HEK293 (cell line): Measurements from ENCODE around the gene MAML3.
A peak's percentile ranks its signal among the peaks of the same experiment; 100 is the strongest.

ENCODE experiments used
- HOXA7 ChIP-seq: sonication (generic); formaldehyde crosslinking; IDR thresholded peaks from 2 replicates; pipeline ENCODE4 v1.8.1; 2022; ENCODE audit warnings: missing genetic modification reagents, borderline replicate concordance
- YY1 ChIP-seq: fragments of 450-650 bp; formaldehyde crosslinking; IDR thresholded peaks from 2 replicates; pipeline ENCODE4 v1.5.1; 2018; ENCODE audit warnings: missing biosample characterization, missing genetic modification characterization
- ZBTB20 ChIP-seq: fragments of 450-650 bp; formaldehyde crosslinking; IDR thresholded peaks from 2 replicates; pipeline ENCODE4 v1.5.1; 2016; ENCODE audit warnings: missing biosample characterization, missing genetic modification characterization
- ZBTB8A ChIP-seq: fragments of 450-650 bp; formaldehyde crosslinking; IDR thresholded peaks from 2 replicates; pipeline ENCODE4 v1.5.1; 2016; ENCODE audit warnings: missing biosample characterization, missing genetic modification characterization
- ZFP69B ChIP-seq: fragments of 450-650 bp; formaldehyde crosslinking; IDR thresholded peaks from 2 replicates; pipeline ENCODE4 v1.5.1; 2016; ENCODE audit warnings: missing biosample characterization, missing genetic modification characterization
- ZNF155 ChIP-seq: fragments of 450-650 bp; formaldehyde crosslinking; IDR thresholded peaks from 2 replicates; pipeline ENCODE4 v1.5.1; 2016; ENCODE audit warnings: missing biosample characterization, missing genetic modification characterization
- ZNF16 ChIP-seq: fragments of 450-650 bp; formaldehyde crosslinking; IDR thresholded peaks from 2 replicates; pipeline ENCODE4 v1.5.1; 2016; ENCODE audit warnings: low read depth, missing biosample characterization, missing genetic modification characterization
- ZNF292 ChIP-seq: fragments of 450-650 bp; formaldehyde crosslinking; IDR thresholded peaks from 2 replicates; pipeline ENCODE4 v1.5.1; 2016; ENCODE audit warnings: low read depth, missing biosample characterization, missing genetic modification characterization, borderline replicate concordance
- ZNF302 ChIP-seq: fragments of 450-650 bp; formaldehyde crosslinking; IDR thresholded peaks from 2 replicates; pipeline ENCODE4 v1.5.1; 2016; ENCODE audit warnings: missing biosample characterization, missing genetic modification characterization, low read depth
- ZNF423 ChIP-seq: fragments of 450-650 bp; formaldehyde crosslinking; IDR thresholded peaks from 2 replicates; pipeline ENCODE4 v1.5.1; 2016; ENCODE audit warnings: missing biosample characterization, missing genetic modification characterization
- ZNF433 ChIP-seq: fragments of 450-650 bp; formaldehyde crosslinking; IDR thresholded peaks from 2 replicates; pipeline ENCODE4 v1.5.1; 2016; ENCODE audit warnings: missing biosample characterization, missing genetic modification characterization, low read depth
- ZNF560 ChIP-seq: fragments of 450-650 bp; formaldehyde crosslinking; IDR thresholded peaks from 2 replicates; pipeline ENCODE4 v1.5.1; 2017; ENCODE audit warnings: missing biosample characterization, missing genetic modification characterization, borderline replicate concordance
- ZNF626 ChIP-seq: fragments of 450-650 bp; sonication (Bioruptor Pico); formaldehyde crosslinking; IDR thresholded peaks from 2 replicates; pipeline ENCODE4 v1.5.1; 2018; ENCODE audit warnings: missing biosample characterization, missing genetic modification characterization, inconsistent platforms
- ZNF777 ChIP-seq: fragments of 450-650 bp; formaldehyde crosslinking; IDR thresholded peaks from 2 replicates; pipeline ENCODE4 v1.5.1; 2017; ENCODE audit warnings: missing biosample characterization, missing genetic modification characterization, borderline replicate concordance
- TF ChIP-seq, protein P1 (sequence below): fragments of 450-650 bp; formaldehyde crosslinking; IDR thresholded peaks from 2 replicates; pipeline ENCODE4 v1.5.1; 2016; ENCODE audit warnings: missing biosample characterization, missing genetic modification characterization
- TF ChIP-seq, protein P2 (sequence below): fragments of 450-650 bp; formaldehyde crosslinking; IDR thresholded peaks from 2 replicates; pipeline ENCODE4 v1.5.1; 2016; ENCODE audit warnings: missing biosample characterization, missing genetic modification characterization, borderline replicate concordance
- TF ChIP-seq, protein P3 (sequence below): fragments of 450-650 bp; formaldehyde crosslinking; IDR thresholded peaks from 2 replicates; pipeline ENCODE4 v1.5.1; 2016; ENCODE audit warnings: missing biosample characterization, missing genetic modification characterization
- TF ChIP-seq, protein P4 (sequence below): fragments of 450-650 bp; formaldehyde crosslinking; conservative IDR thresholded peaks from 2 replicates; pipeline ENCODE4 v1.5.1; 2016; ENCODE audit warnings: low read depth, missing biosample characterization, missing genetic modification characterization
- TF ChIP-seq, protein P5 (sequence below): fragments of 450-650 bp; formaldehyde crosslinking; IDR thresholded peaks from 2 replicates; pipeline ENCODE4 v1.5.1; 2016; ENCODE audit warnings: missing biosample characterization, missing genetic modification characterization
- TF ChIP-seq, protein P6 (sequence below): fragments of 450-650 bp; formaldehyde crosslinking; IDR thresholded peaks from 2 replicates; pipeline ENCODE4 v1.5.1; 2016; ENCODE audit warnings: missing biosample characterization, missing genetic modification characterization
- TF ChIP-seq, protein P7 (sequence below): fragments of 450-650 bp; formaldehyde crosslinking; IDR thresholded peaks from 2 replicates; pipeline ENCODE4; 2016; ENCODE audit warnings: missing biosample characterization, missing genetic modification characterization
- TF ChIP-seq, protein P8 (sequence below): fragments of 450-650 bp; formaldehyde crosslinking; IDR thresholded peaks from 2 replicates; pipeline ENCODE4 v1.5.1; 2017; ENCODE audit warnings: missing biosample characterization, mild to moderate bottlenecking, missing genetic modification characterization, moderate library complexity

The MAML3 gene

DNA sequence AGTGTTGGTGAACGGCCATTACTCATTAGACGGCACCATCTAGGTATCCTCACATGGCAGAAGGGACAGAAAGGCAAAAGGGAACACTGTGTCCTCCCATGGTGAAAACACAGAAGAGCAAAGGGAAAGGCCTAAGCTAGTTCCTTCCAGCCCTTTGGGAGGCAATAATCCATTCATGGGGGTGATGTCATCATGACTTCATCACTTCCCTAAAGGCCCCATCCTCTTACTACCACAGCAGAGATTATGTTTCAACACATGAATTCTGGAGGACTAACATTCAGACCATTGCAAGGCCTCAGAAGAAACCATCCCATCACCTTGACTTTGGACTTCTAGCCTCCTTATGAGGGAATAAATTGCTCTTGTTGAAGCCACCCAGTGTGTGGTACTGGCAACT, 250.1 kb downstream of the MAML3 start (continued):
- TF ChIP-seq ZNF302 (tag by site-specific recombination) (no peak), ZNF433 (no peak), HOXA7 (CRISPR knock-in tag) (no peak), ZNF777 (no peak), ZNF423 (tag by site-specific recombination) (no peak), ZNF155 (tag by site-specific recombination) (no peak), ZNF560 (tag by site-specific recombination) (no peak), ZNF292 (tag by site-specific recombination) (no peak), ZBTB20 (tag by site-specific recombination) (no peak), ZFP69B (tag by site-specific recombination) (peak; percentile 74), ZNF626 (tag by site-specific recombination) (no peak), YY1 (no peak), ZBTB8A (no peak), ZNF16 (tag by site-specific recombination) (no peak)
- TF ChIP-seq, protein P1, sequence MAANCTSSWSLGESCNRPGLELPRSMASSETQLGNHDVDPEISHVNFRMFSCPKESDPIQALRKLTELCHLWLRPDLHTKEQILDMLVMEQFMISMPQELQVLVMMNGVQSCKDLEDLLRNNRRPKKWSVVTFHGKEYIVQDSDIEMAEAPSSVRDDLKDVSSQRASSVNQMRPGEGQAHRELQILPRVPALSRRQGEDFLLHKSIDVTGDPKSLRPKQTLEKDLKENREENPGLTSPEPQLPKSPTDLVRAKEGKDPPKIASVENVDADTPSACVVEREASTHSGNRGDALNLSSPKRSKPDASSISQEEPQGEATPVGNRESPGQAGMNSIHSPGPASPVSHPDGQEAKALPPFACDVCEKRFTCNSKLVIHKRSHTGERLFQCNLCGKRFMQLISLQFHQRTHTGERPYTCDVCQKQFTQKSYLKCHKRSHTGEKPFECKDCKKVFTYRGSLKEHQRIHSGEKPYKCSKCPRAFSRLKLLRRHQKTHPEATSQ (tag by site-specific recombination): no peak
- TF ChIP-seq, protein P2, sequence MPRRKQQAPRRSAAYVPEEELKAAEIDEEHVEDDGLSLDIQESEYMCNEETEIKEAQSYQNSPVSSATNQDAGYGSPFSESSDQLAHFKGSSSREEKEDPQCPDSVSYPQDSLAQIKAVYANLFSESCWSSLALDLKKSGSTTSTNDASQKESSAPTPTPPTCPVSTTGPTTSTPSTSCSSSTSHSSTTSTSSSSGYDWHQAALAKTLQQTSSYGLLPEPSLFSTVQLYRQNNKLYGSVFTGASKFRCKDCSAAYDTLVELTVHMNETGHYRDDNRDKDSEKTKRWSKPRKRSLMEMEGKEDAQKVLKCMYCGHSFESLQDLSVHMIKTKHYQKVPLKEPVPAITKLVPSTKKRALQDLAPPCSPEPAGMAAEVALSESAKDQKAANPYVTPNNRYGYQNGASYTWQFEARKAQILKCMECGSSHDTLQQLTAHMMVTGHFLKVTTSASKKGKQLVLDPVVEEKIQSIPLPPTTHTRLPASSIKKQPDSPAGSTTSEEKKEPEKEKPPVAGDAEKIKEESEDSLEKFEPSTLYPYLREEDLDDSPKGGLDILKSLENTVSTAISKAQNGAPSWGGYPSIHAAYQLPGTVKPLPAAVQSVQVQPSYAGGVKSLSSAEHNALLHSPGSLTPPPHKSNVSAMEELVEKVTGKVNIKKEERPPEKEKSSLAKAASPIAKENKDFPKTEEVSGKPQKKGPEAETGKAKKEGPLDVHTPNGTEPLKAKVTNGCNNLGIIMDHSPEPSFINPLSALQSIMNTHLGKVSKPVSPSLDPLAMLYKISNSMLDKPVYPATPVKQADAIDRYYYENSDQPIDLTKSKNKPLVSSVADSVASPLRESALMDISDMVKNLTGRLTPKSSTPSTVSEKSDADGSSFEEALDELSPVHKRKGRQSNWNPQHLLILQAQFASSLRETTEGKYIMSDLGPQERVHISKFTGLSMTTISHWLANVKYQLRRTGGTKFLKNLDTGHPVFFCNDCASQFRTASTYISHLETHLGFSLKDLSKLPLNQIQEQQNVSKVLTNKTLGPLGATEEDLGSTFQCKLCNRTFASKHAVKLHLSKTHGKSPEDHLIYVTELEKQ: no peak
- TF ChIP-seq, protein P3, sequence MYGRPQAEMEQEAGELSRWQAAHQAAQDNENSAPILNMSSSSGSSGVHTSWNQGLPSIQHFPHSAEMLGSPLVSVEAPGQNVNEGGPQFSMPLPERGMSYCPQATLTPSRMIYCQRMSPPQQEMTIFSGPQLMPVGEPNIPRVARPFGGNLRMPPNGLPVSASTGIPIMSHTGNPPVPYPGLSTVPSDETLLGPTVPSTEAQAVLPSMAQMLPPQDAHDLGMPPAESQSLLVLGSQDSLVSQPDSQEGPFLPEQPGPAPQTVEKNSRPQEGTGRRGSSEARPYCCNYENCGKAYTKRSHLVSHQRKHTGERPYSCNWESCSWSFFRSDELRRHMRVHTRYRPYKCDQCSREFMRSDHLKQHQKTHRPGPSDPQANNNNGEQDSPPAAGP (tag by site-specific recombination): 0 out of 2 replicates have a peak, but pooled peaks have one; percentile 52
- TF ChIP-seq, protein P4, sequence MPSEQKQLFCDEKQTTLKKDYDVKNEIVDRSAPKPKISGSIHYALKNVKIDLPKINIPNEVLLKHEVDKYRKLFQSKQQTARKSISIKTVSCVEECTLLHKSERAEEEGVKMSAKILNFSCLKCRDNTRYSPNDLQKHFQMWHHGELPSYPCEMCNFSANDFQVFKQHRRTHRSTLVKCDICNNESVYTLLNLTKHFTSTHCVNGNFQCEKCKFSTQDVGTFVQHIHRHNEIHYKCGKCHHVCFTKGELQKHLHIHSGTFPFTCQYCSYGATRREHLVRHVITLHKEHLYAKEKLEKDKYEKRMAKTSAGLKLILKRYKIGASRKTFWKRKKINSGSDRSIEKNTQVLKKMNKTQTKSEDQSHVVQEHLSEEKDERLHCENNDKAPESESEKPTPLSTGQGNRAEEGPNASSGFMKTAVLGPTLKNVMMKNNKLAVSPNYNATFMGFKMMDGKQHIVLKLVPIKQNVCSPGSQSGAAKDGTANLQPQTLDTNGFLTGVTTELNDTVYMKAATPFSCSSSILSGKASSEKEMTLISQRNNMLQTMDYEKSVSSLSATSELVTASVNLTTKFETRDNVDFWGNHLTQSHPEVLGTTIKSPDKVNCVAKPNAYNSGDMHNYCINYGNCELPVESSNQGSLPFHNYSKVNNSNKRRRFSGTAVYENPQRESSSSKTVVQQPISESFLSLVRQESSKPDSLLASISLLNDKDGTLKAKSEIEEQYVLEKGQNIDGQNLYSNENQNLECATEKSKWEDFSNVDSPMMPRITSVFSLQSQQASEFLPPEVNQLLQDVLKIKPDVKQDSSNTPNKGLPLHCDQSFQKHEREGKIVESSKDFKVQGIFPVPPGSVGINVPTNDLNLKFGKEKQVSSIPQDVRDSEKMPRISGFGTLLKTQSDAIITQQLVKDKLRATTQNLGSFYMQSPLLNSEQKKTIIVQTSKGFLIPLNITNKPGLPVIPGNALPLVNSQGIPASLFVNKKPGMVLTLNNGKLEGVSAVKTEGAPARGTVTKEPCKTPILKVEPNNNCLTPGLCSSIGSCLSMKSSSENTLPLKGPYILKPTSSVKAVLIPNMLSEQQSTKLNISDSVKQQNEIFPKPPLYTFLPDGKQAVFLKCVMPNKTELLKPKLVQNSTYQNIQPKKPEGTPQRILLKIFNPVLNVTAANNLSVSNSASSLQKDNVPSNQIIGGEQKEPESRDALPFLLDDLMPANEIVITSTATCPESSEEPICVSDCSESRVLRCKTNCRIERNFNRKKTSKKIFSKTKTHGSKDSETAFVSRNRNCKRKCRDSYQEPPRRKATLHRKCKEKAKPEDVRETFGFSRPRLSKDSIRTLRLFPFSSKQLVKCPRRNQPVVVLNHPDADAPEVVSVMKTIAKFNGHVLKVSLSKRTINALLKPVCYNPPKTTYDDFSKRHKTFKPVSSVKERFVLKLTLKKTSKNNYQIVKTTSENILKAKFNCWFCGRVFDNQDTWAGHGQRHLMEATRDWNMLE: peak; percentile 58; the same call in 1 of the 2 replicates
- TF ChIP-seq, protein P5, sequence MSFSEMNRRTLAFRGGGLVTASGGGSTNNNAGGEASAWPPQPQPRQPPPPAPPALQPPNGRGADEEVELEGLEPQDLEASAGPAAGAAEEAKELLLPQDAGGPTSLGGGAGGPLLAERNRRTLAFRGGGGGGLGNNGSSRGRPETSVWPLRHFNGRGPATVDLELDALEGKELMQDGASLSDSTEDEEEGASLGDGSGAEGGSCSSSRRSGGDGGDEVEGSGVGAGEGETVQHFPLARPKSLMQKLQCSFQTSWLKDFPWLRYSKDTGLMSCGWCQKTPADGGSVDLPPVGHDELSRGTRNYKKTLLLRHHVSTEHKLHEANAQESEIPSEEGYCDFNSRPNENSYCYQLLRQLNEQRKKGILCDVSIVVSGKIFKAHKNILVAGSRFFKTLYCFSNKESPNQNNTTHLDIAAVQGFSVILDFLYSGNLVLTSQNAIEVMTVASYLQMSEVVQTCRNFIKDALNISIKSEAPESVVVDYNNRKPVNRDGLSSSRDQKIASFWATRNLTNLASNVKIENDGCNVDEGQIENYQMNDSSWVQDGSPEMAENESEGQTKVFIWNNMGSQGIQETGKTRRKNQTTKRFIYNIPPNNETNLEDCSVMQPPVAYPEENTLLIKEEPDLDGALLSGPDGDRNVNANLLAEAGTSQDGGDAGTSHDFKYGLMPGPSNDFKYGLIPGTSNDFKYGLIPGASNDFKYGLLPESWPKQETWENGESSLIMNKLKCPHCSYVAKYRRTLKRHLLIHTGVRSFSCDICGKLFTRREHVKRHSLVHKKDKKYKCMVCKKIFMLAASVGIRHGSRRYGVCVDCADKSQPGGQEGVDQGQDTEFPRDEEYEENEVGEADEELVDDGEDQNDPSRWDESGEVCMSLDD (tag by site-specific recombination): no peak
- TF ChIP-seq, protein P6, sequence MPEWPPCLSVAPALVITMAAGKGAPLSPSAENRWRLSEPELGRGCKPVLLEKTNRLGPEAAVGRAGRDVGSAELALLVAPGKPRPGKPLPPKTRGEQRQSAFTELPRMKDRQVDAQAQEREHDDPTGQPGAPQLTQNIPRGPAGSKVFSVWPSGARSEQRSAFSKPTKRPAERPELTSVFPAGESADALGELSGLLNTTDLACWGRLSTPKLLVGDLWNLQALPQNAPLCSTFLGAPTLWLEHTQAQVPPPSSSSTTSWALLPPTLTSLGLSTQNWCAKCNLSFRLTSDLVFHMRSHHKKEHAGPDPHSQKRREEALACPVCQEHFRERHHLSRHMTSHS (tag by site-specific recombination): no peak
- TF ChIP-seq, protein P7, sequence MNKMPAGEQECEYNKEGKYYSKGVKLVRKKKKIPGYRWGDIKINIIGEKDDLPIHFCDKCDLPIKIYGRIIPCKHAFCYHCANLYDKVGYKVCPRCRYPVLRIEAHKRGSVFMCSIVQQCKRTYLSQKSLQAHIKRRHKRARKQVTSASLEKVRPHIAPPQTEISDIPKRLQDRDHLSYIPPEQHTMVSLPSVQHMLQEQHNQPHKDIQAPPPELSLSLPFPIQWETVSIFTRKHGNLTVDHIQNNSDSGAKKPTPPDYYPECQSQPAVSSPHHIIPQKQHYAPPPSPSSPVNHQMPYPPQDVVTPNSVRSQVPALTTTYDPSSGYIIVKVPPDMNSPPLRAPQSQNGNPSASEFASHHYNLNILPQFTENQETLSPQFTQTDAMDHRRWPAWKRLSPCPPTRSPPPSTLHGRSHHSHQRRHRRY: no peak
- TF ChIP-seq, protein P8, sequence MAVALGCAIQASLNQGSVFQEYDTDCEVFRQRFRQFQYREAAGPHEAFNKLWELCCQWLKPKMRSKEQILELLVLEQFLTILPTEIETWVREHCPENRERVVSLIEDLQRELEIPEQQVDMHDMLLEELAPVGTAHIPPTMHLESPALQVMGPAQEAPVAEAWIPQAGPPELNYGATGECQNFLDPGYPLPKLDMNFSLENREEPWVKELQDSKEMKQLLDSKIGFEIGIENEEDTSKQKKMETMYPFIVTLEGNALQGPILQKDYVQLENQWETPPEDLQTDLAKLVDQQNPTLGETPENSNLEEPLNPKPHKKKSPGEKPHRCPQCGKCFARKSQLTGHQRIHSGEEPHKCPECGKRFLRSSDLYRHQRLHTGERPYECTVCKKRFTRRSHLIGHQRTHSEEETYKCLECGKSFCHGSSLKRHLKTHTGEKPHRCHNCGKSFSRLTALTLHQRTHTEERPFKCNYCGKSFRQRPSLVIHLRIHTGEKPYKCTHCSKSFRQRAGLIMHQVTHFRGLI: no peak
